Endothelial cell of umbilical vein (primary cell): Measurements from ENCODE around the gene TAF1A. TPM values are rescaled to one million over a fixed set of nuclear protein-coding genes. Genes with fewer than 3 reads are reported as not detected.

ENCODE experiments used
- BruUV-seq: library from RNA; stranded (reverse); fragments of 400-500 nt; replicated peaks from 2 replicates; lab custom pipeline; 2021; lab: Mats Ljungman, UMichigan
- CTCF ChIA-PET: fragments of 300-600, 350-600 bp; sonication (Branson Sonifier 250); formaldehyde crosslinking; loops from one replicate; lab custom pipeline; 2021; ENCODE audit warnings: antibody characterized with exemption, inconsistent platforms; lab: Charles Lee
- POLR2A ChIA-PET: fragments of 300-600, 350-600 bp; sonication (Branson Sonifier 250); formaldehyde crosslinking; loops from one replicate; lab custom pipeline; 2021; ENCODE audit warnings: antibody characterized with exemption, inconsistent platforms; lab: Charles Lee
- DNase-seq: peaks from one replicate; pipeline ENCODE4 v3.0.0-alpha.2; 2011; ENCODE audit warnings: low read depth, low spot score
- FAIRE-seq: peaks from 2 replicates; lab custom pipeline; 2011; peaks lifted over from hg19 to GRCh38; lab: Jason Lieb, UNC
- H2AFZ ChIP-seq: 2 replicates; pipeline ENCODE4 v1.6.0; 2012; ENCODE audit warnings: low read depth, low read length, control low read depth, inconsistent platforms
- H3K27ac ChIP-seq: 2 replicates; pipeline ENCODE4 v1.5.1; 2011; ENCODE audit warnings: low read depth, mild to moderate bottlenecking, control low read depth, low read length, moderate library complexity; ENCODE audit not compliant: insufficient read depth
- H3K27me3 ChIP-seq, 2 experiments: 2 replicates each; pipeline versions ENCODE4 v1.6.0 to v1.6.1; 2011; ENCODE audit warnings: low read length in 2 of 2, mixed read lengths in 1 of 2; ENCODE audit not compliant: control insufficient read depth in 2 of 2, insufficient read depth in 2 of 2
- H3K36me3 ChIP-seq, 2 experiments: 2 replicates in 1 of 2; 3 replicates in 1 of 2; pipeline ENCODE4 v1.5.1; 2011; ENCODE audit warnings: low read length in 2 of 2, mild to moderate bottlenecking in 1 of 2, moderate library complexity in 1 of 2; ENCODE audit not compliant: control insufficient read depth in 2 of 2, insufficient read depth in 2 of 2; ENCODE audit errors: extremely low read depth in 1 of 2
- H3K4me1 ChIP-seq: 3 replicates; pipeline ENCODE4 v1.5.1; 2011; ENCODE audit warnings: mild to moderate bottlenecking, low read length; ENCODE audit not compliant: control insufficient read depth, insufficient read depth; ENCODE audit errors: extremely low read depth
- H3K4me2 ChIP-seq: 2 replicates; pipeline ENCODE4 v1.6.1; 2011; ENCODE audit warnings: low read length, control low read depth, mixed read lengths; ENCODE audit not compliant: insufficient read depth
- H3K4me3 ChIP-seq, 3 experiments: fragments of 200-600 bp in 1 of 3; sonication (generic), shearing (Covaris generic) in 1 of 3; replicated peaks in 1 of 3; 2 replicates each; pipeline ENCODE4 v1.5.1; 2011 to 2016; ENCODE audit warnings: control low read depth in 3 of 3, low read length in 3 of 3, mild to moderate bottlenecking in 2 of 3, inconsistent platforms in 1 of 3, low read depth in 1 of 3, moderate library complexity in 1 of 3; ENCODE audit not compliant: insufficient read depth in 1 of 3
- H3K79me2 ChIP-seq: 2 replicates; pipeline ENCODE4 v1.6.0; 2012; ENCODE audit warnings: low read length, inconsistent platforms; ENCODE audit not compliant: control insufficient read depth, insufficient read depth
- H3K9ac ChIP-seq: replicated peaks from 2 replicates; pipeline ENCODE3; 2011; ENCODE audit warnings: low read length, control low read depth; ENCODE audit not compliant: insufficient read depth; ENCODE audit errors: extremely low read depth
- H3K9me1 ChIP-seq: replicated peaks from 3 replicates; pipeline ENCODE4 v1.6.0; 2011; ENCODE audit warnings: mild to moderate bottlenecking, low read length; ENCODE audit not compliant: control insufficient read depth, insufficient read depth; ENCODE audit errors: extremely low read depth
- H3K9me3 ChIP-seq: replicated peaks from 2 replicates; pipeline ENCODE4 v1.5.1; 2012; ENCODE audit warnings: low read length, inconsistent platforms; ENCODE audit not compliant: control insufficient read depth, insufficient read depth
- H4K20me1 ChIP-seq: replicated peaks from 2 replicates; pipeline ENCODE3; 2011; ENCODE audit warnings: mild to moderate bottlenecking, low read length; ENCODE audit not compliant: control insufficient read depth, insufficient read depth; ENCODE audit errors: extremely low read depth
- CTCF ChIP-seq, 2 donors: IDR thresholded peaks; 1 replicate in 1 of 2; 2 replicates in 1 of 2; pipeline ENCODE4 v1.5.1; 2011; ENCODE audit warnings: low read length in 2 of 2, mild to moderate bottlenecking in 2 of 2, moderate library complexity in 2 of 2, control low read depth in 1 of 2, inconsistent platforms in 1 of 2, low read depth in 1 of 2; ENCODE audit not compliant: insufficient read depth in 1 of 2; ENCODE audit errors: extremely low read depth in 1 of 2
- EZH2 ChIP-seq: IDR thresholded peaks from 2 replicates; pipeline ENCODE4 v1.6.1; 2012; ENCODE audit warnings: borderline replicate concordance, low read depth, mild to moderate bottlenecking, moderate library complexity, low read length, inconsistent platforms; ENCODE audit not compliant: severe bottlenecking
- FOS ChIP-seq: IDR thresholded peaks from 2 replicates; pipeline ENCODE4 v1.6.1; 2011; ENCODE audit warnings: mild to moderate bottlenecking, low read length, moderate library complexity, borderline replicate concordance; ENCODE audit not compliant: insufficient read depth
- GATA2 ChIP-seq: IDR thresholded peaks from 2 replicates; pipeline ENCODE4 v1.7.0; 2011; ENCODE audit warnings: low read depth, mild to moderate bottlenecking, moderate library complexity, mixed read lengths, low read length; ENCODE audit not compliant: insufficient read length, insufficient read depth
- JUN ChIP-seq: IDR thresholded peaks from 2 replicates; pipeline ENCODE4 v1.6.1; 2011; ENCODE audit warnings: borderline replicate concordance, low read depth; ENCODE audit not compliant: insufficient read length, insufficient read depth
- MYC ChIP-seq: IDR thresholded peaks from one replicate; pipeline ENCODE4 v1.6.1; 2011; ENCODE audit warnings: mild to moderate bottlenecking, low read depth, low read length
- POLR2AphosphoS5 ChIP-seq: IDR thresholded peaks from 2 replicates; pipeline ENCODE4 v1.6.1; 2012; ENCODE audit warnings: low read depth, mild to moderate bottlenecking, control low read depth, low read length, moderate library complexity; ENCODE audit not compliant: insufficient read depth
- dilution Hi-C: fragments of 300-500 bp; cut with MboI; formaldehyde crosslinking; loops from one replicate; pipeline ENCODE4 v1.15.0; 2019; ENCODE audit warnings: low sequenced_read_pairs; ENCODE audit not compliant: extremely low pct_ligation_motif_present
- intact Hi-C: fragments of 100-400 bp; cut with micrococcal nuclease; formaldehyde crosslinking; loops from one replicate; pipeline ENCODE4 v1.10.0; 2022
- polyA plus RNA-seq, 4 experiments: library from polyadenylated mRNA; depleted of rRNA in 3 of 4; stranded (reverse) in 3 of 4; unstranded in 1 of 4; fragments of >200 nt; gene quantifications; 2 replicates each; pipeline versions ENCODE4 v1.2.1 to v1.2.3, GENCODE V29; 2011 to 2012; ENCODE audit warnings: missing spikeins in 1 of 4
- total RNA-seq: library from RNA; stranded (reverse); gene quantifications from 2 replicates; pipeline ENCODE4 v1.2.3, GENCODE V29; 2021

Gene TAF1A
- total and polyA plus RNA-seq, 2 donors (not counting 3 experiments of a cell fraction or from before 2014, with no cell fraction given), result 1.3 to 5.3 TPM

GRCh38 chr1:222521299-222522104, 68.2 kb downstream of the TAF1A start:
- no peaks in the 10 kb centered on the region for H3K9me3 ChIP-seq
- ChIA-PET CTCF (no interaction called here), POLR2A (no interaction called here)
- dilution Hi-C loops, result no loop called here
- H3K4me3 ChIP-seq, result no peak overlapping the region
- H3K4me1 ChIP-seq, result no peaks in the 10 kb centered on the region
- no peaks in the 10 kb centered on the region for H3K9me1 ChIP-seq
- TF ChIP-seq GATA2 (no peak), POLR2AphosphoS5 (no peak), JUN (no peak), CTCF (IDR thresholded peaks at IDR 0.05; ENCODE audit: extremely low read depth in 1 of 2, insufficient read depth in 1 of 2, low read depth in 1 of 2, low read length in 2 of 2) (no peak), MYC (no peak), EZH2 (no peak), FOS (no peak)
- H3K4me2 ChIP-seq, result no peak overlapping the region
- FAIRE-seq, result no peak
- H3K36me3 ChIP-seq, result no peaks in the 10 kb centered on the region
- no TSS peak for BruUV-seq
- DNase-seq, result no peak
- no peaks in the 10 kb centered on the region for H4K20me1 ChIP-seq
- H3K9ac ChIP-seq, result no peak overlapping the region
- no peaks in the 10 kb centered on the region for H3K79me2 ChIP-seq
- H3K27ac ChIP-seq, result no peak overlapping the region
- no peaks in the 10 kb centered on the region for H3K27me3 ChIP-seq
- intact Hi-C loops, result no loop called here
- no peak overlapping the region for H2AFZ ChIP-seq

Other genes with a start within 250 kb of the TAF1A start
- gene HHIPL2, start 41.8 kb downstream of the TAF1A start, total RNA-seq, result not detected in 2 replicates
- gene HHIPL2, start 41.8 kb downstream of the TAF1A start, polyA plus RNA-seq, result 0.03 TPM in 1 of 2 replicates, not detected in the other
- 61.3 and 63.7 TPM in 2 replicates for gene MIA3, start 28.2 kb upstream of the TAF1A start, total RNA-seq
- 108 and 112 TPM in 2 replicates for gene MIA3, start 28.2 kb upstream of the TAF1A start, polyA plus RNA-seq
- gene AIDA, start 122.6 kb upstream of the TAF1A start, total RNA-seq, result 75.4 and 75.8 TPM in 2 replicates
- gene AIDA, start 122.6 kb upstream of the TAF1A start, polyA plus RNA-seq, result 25.3 and 32.8 TPM in 2 replicates
- gene BROX, start 122.6 kb upstream of the TAF1A start, total RNA-seq, result 38.6 and 39.7 TPM in 2 replicates
- 5.1 and 7.3 TPM in 2 replicates for gene BROX, start 122.6 kb upstream of the TAF1A start, polyA plus RNA-seq
- gene FAM177B, start 147.3 kb upstream of the TAF1A start, total RNA-seq, result not detected in 2 replicates
- not detected in 2 replicates for gene FAM177B, start 147.3 kb upstream of the TAF1A start, polyA plus RNA-seq
- 2.4 and 3.9 TPM in 2 replicates for gene DISP1, start 225.1 kb upstream of the TAF1A start, total RNA-seq
- 3.9 and 4.6 TPM in 2 replicates for gene DISP1, start 225.1 kb upstream of the TAF1A start, polyA plus RNA-seq